Fibroblast of lung (primary cell): Measurements from ENCODE around the gene PKIB.

Experiments used
- CTCF ChIP-seq, 2 donors: IDR thresholded peaks in 1 of 2; conservative IDR thresholded peaks in 1 of 2; 1 replicate in 1 of 2; 2 replicates in 1 of 2; pipeline ENCODE4 v1.5.1; 2011 to 2012; ENCODE audit warnings: low read length in 2 of 2, control low read depth in 1 of 2, inconsistent platforms in 1 of 2, low read depth in 1 of 2, mild to moderate bottlenecking in 1 of 2
- EZH2 ChIP-seq: IDR thresholded peaks from 2 replicates; pipeline ENCODE4 v1.5.1; 2012; ENCODE audit warnings: low read length, control low read depth, mild to moderate bottlenecking; ENCODE audit errors: missing control alignments

- no peak for TF ChIP-seq EZH2
- no peak for TF ChIP-seq CTCF (conservative IDR thresholded peaks at IDR 0.05 in 1 of 2, IDR thresholded peaks at IDR 0.05 in 1 of 2; ENCODE audit: low read depth in 1 of 2, low read length in 2 of 2)
Observed at GRCh38 chr6:122746688-122747087, 136.5 kb downstream of the PKIB start.
